HCT116 (cell line): ENCODE results near the gene KDM5A. TPM values are rescaled to one million over a fixed set of nuclear protein-coding genes. Genes with fewer than 3 reads are reported as not detected.

Experiments used
- ATAC-seq: fragments of 200-7000 bp; cut with Tn5 transposase; 2 replicates; pipeline ENCODE4 v1.9.1; 2020; ENCODE audit warnings: mild to moderate bottlenecking, moderate library complexity
- BruUV-seq: library from RNA; stranded (reverse); fragments of 400-500 nt; replicated peaks from 2 replicates; lab custom pipeline; 2021; lab: Mats Ljungman, UMichigan
- CTCF ChIA-PET: fragments of 300-600 bp; sonication (Branson Sonifier 250); formaldehyde crosslinking; loops from one replicate; lab custom pipeline; 2021; ENCODE audit warnings: antibody characterized with exemption; lab: Charles Lee
- POLR2A ChIA-PET: fragments of 300-600, 350-600 bp; sonication (Branson Sonifier 250); formaldehyde crosslinking; loops from one replicate; lab custom pipeline; 2021; ENCODE audit warnings: antibody characterized with exemption; lab: Charles Lee
- RAD21 ChIA-PET, 2 experiments: fragments of 300-600 bp; sonication (Branson Sonifier 250); formaldehyde crosslinking; loops; one replicate each; lab custom pipeline; 2023; ENCODE audit warnings: low total read pairs in 2 of 2; ENCODE audit not compliant: uncharacterized antibody in 2 of 2, unreplicated experiment in 2 of 2, low non-redundant PET in 1 of 2; lab: Charles Lee
- DNase-seq: peaks from one replicate; pipeline ENCODE4 v3.0.0-alpha.2; 2010; ENCODE audit warnings: low read depth, low spot score
- H2AFZ ChIP-seq: fragments of 200-600 bp; shearing (Covaris generic), sonication (generic); 2 replicates; pipeline ENCODE4 v1.6.1; 2017; ENCODE audit warnings: low read depth, mixed run types, mixed read lengths, antibody characterized with exemption, low read length; ENCODE audit not compliant: poor library complexity, severe bottlenecking
- H3K27ac ChIP-seq: 2 replicates; pipeline ENCODE4 v1.5.1; 2012; ENCODE audit warnings: low read depth, low read length
- H3K27me3 ChIP-seq: fragments of 200-600 bp; sonication (generic); 2 replicates; pipeline ENCODE4 v1.6.1; 2016; ENCODE audit warnings: mixed run types, low read length, mixed read lengths; ENCODE audit not compliant: insufficient read depth
- H3K36me3 ChIP-seq, 2 experiments: fragments of 200-500 bp in 1 of 2; fragments of 200-600 bp in 1 of 2; sonication (Bioruptor generic) in 1 of 2; sonication (generic) in 1 of 2; 2 replicates each; pipeline versions ENCODE4 v1.5.1 to v1.6.1; 2014 to 2016; ENCODE audit warnings: low read length in 2 of 2, inconsistent platforms in 1 of 2, mixed read lengths in 1 of 2, mixed run types in 1 of 2; ENCODE audit not compliant: insufficient read depth in 2 of 2, control insufficient read depth in 1 of 2
- H3K4me1 ChIP-seq, 2 experiments: fragments of 200-600 bp in 1 of 2; sonication (generic) in 1 of 2; 2 replicates each; pipeline versions ENCODE4 v1.5.1 to v1.6.1; 2012 to 2017; ENCODE audit warnings: low read length in 2 of 2, inconsistent platforms in 1 of 2, mild to moderate bottlenecking in 1 of 2, mixed read lengths in 1 of 2, mixed run types in 1 of 2, moderate library complexity in 1 of 2; ENCODE audit not compliant: insufficient read depth in 2 of 2, control insufficient read depth in 1 of 2
- H3K4me2 ChIP-seq: fragments of 200-600 bp; sonication (generic); 2 replicates; pipeline ENCODE4 v1.6.1; 2017; ENCODE audit warnings: mixed run types, low read length, mixed read lengths
- H3K4me3 ChIP-seq, 2 experiments: fragments of 200-600 bp in 1 of 2; sonication (generic) in 1 of 2; replicated peaks in 1 of 2; 2 replicates each; pipeline ENCODE4 v1.5.1; 2011 to 2016; ENCODE audit warnings: low read length in 2 of 2, control low read depth in 1 of 2, low read depth in 1 of 2, mild to moderate bottlenecking in 1 of 2, mixed read lengths in 1 of 2, mixed run types in 1 of 2
- H3K79me2 ChIP-seq: fragments of 200-600 bp; sonication (generic); 2 replicates; pipeline ENCODE4 v1.6.1; 2017; ENCODE audit warnings: mild to moderate bottlenecking, mixed run types, low read length, moderate library complexity, mixed read lengths; ENCODE audit not compliant: insufficient read depth
- H3K9ac ChIP-seq: fragments of 200-600 bp; sonication (generic); 2 replicates; pipeline ENCODE4 v1.6.1; 2016; ENCODE audit warnings: low read length, mixed read lengths
- H3K9me2 ChIP-seq: fragments of 200-600 bp; sonication (generic), shearing (Covaris generic); 2 replicates; pipeline ENCODE4 v1.6.1; 2017; ENCODE audit warnings: mixed run types, mild to moderate bottlenecking, moderate library complexity; ENCODE audit not compliant: insufficient read depth
- H3K9me3 ChIP-seq, 2 experiments: fragments of 200-500 bp in 1 of 2; fragments of 200-600 bp in 1 of 2; sonication (Bioruptor generic) in 1 of 2; sonication (generic) in 1 of 2; 2 replicates each; pipeline ENCODE4 v1.6.1; 2014 to 2017; ENCODE audit warnings: low read length in 2 of 2, mixed read lengths in 2 of 2, inconsistent platforms in 1 of 2, low read depth in 1 of 2, mild to moderate bottlenecking in 1 of 2, mixed run types in 1 of 2, moderate library complexity in 1 of 2; ENCODE audit not compliant: control insufficient read depth in 1 of 2, insufficient read depth in 1 of 2
- H4K20me1 ChIP-seq: fragments of 200-600 bp; sonication (generic), shearing (Covaris generic); 2 replicates; pipeline ENCODE4 v1.6.1; 2017; ENCODE audit warnings: mixed run types, mild to moderate bottlenecking, moderate library complexity; ENCODE audit not compliant: insufficient read depth
- CEBPB ChIP-seq: IDR thresholded peaks from 2 replicates; pipeline ENCODE4 v1.6.1; 2012; ENCODE audit warnings: low read depth
- EGR1 ChIP-seq: IDR thresholded peaks from 2 replicates; pipeline ENCODE4 v1.6.1; 2012; ENCODE audit warnings: low read depth
- EZH2 ChIP-seq: fragments of 200-600 bp; sonication (generic); IDR thresholded peaks from 2 replicates; pipeline ENCODE4 v1.6.1; 2017; ENCODE audit warnings: antibody characterized with exemption, mixed run types
- EZH2phosphoT487 ChIP-seq: fragments of 200-600 bp; IDR thresholded peaks from 2 replicates; pipeline ENCODE4 v1.6.1; 2018; ENCODE audit warnings: antibody characterized with exemption, borderline replicate concordance
- JUND ChIP-seq: IDR thresholded peaks from 2 replicates; pipeline ENCODE4 v1.6.1; 2012
- POLR2A ChIP-seq: IDR thresholded peaks from 2 replicates; pipeline ENCODE4 v1.7.0; 2011; ENCODE audit warnings: borderline replicate concordance; ENCODE audit not compliant: insufficient read depth, insufficient read length; ENCODE audit errors: extremely low read depth
- POLR2AphosphoS5 ChIP-seq: IDR thresholded peaks from 2 replicates; pipeline ENCODE4 v1.6.1; 2011; ENCODE audit warnings: mild to moderate bottlenecking, low read depth, low read length, moderate library complexity
- RAD21 ChIP-seq: IDR thresholded peaks from 2 replicates; pipeline ENCODE4 v1.6.1; 2012; ENCODE audit warnings: low read depth, mild to moderate bottlenecking
- SIN3A ChIP-seq: IDR thresholded peaks from 2 replicates; pipeline ENCODE4 v1.6.1; 2012; ENCODE audit warnings: low read depth
- SP1 ChIP-seq: IDR thresholded peaks from 2 replicates; pipeline ENCODE4 v1.6.1; 2012; ENCODE audit warnings: low read depth
- TCF7L2 ChIP-seq: IDR thresholded peaks from 2 replicates; pipeline ENCODE4 v1.7.0; 2011; ENCODE audit warnings: borderline replicate concordance, inconsistent platforms; ENCODE audit not compliant: insufficient read depth, insufficient read length; ENCODE audit errors: extremely low read depth
- ZFX ChIP-seq: fragments of 450-650 bp; IDR thresholded peaks from 2 replicates; pipeline ENCODE4 v1.6.1; 2017
- ZNF274 ChIP-seq: fragments of 200-500 bp; sonication (Bioruptor generic); IDR thresholded peaks from 2 replicates; pipeline ENCODE4 v1.6.1; 2014; ENCODE audit warnings: mild to moderate bottlenecking, low read depth, low read length, inconsistent platforms
- intact Hi-C: fragments of 100-400 bp; cut with micrococcal nuclease; formaldehyde crosslinking; loops from 2 replicates; pipeline ENCODE4 v1.10.0; 2022
- total RNA-seq: library from RNA; stranded (reverse); gene quantifications from one replicate; pipeline ENCODE4 v1.2.1, GENCODE V29; 2021; ENCODE audit not compliant: unreplicated experiment
- TF ChIP-seq, protein P1 (sequence below): IDR thresholded peaks from 2 replicates; pipeline ENCODE4 v1.6.1; 2011; ENCODE audit warnings: mild to moderate bottlenecking, low read length, moderate library complexity; ENCODE audit not compliant: insufficient replicate concordance; ENCODE audit errors: extremely low read depth
- TF ChIP-seq, protein P2 (sequence below): IDR thresholded peaks from 2 replicates; pipeline ENCODE4 v1.6.1; 2012

Gene KDM5A
- total RNA-seq, 1 experiment from 2014 or later: 49.0 TPM

DNA sequence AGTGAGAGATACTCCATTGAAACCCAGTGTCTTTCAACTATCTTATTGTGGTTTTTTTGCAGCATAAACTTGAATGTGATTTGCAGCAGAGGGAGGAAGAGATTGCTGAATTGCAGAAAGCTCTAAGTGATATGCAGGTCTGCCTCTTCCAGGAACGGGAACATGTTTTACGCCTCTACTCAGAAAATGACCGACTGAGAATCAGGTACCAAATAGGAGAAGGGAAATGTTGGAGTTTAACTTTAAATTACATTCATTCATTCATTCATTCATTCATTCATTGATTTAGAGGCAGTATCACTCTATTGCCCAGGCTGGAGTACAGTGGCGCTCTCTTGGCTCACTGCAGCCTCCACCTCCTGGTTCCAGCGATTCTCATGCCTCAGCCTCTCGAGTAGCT, 29.3 kb upstream of the KDM5A start:
- Histone ChIP-seq H3K4me2 (no peak overlapping the region), H3K79me2 (no peaks in the 10 kb centered on the region), H3K4me3 (no peak overlapping the region), H3K9ac (no peak overlapping the region), H3K9me3 (no peaks in the 10 kb centered on the region), H3K9me2 (no peaks in the 10 kb centered on the region), H3K27me3 (no peaks in the 10 kb centered on the region), H3K36me3 (peaks cover 6 to 21% of the 10 kb centered on the region in 2 experiments; a peak in 3 of 4 replicates), H2AFZ (no peak overlapping the region), H4K20me1 (no peaks in the 10 kb centered on the region), H3K4me1 (no peaks in the 10 kb centered on the region), H3K27ac (no peak overlapping the region)
- ChIA-PET CTCF (no interaction called here), POLR2A (no interaction called here), RAD21 (no interaction called here)
- intact Hi-C loops: no loop called here
- TF ChIP-seq EGR1: no peak
- no peak for TF ChIP-seq RAD21
- no peak for TF ChIP-seq SIN3A
- ATAC-seq (no peak), DNase-seq (no peak)
- no TSS peak for BruUV-seq

DNA sequence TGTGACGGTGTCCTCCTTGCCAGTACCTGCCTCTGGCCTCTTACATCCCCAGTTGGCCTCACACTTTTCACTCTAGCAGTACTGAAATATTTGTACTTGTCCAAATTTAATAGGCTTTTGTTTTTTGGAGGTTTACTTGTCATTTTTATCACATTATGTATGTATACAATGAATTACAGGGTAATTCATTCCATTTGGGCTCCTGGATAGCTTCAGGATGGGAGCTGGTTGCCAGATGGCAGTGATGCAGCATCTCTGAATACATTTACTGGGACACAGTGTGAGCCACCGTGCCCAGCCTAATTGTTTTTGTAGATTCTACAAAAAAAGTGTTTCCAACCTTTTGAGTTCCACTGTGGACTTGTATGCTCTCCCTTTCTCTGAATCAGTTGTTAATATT, 25.7 kb upstream of the KDM5A start:
- intact Hi-C loops: no loop called here
- CTCF ChIA-PET: no interaction called here
- Histone ChIP-seq H3K27ac (no peak overlapping the region), H2AFZ (no peak overlapping the region), H3K9me3 (no peaks in the 10 kb centered on the region), H3K9me2 (no peaks in the 10 kb centered on the region), H4K20me1 (no peaks in the 10 kb centered on the region), H3K9ac (no peak overlapping the region), H3K27me3 (no peaks in the 10 kb centered on the region), H3K4me3 (no peak overlapping the region), H3K79me2 (no peaks in the 10 kb centered on the region), H3K36me3 (peaks cover 12 to 18% of the 10 kb centered on the region in 2 experiments; a peak in 3 of 4 replicates), H3K4me1 (no peaks in the 10 kb centered on the region), H3K4me2 (no peak overlapping the region)
- DNase-seq: no peak
- TF ChIP-seq ZFX (no peak), TCF7L2 (no peak), CEBPB (no peak), SP1 (no peak), EZH2 (no peak), EZH2phosphoT487 (no peak), RAD21 (no peak), POLR2A (no peak), JUND (no peak), POLR2AphosphoS5 (no peak), ZNF274 (no peak)
- TF ChIP-seq, protein P1, sequence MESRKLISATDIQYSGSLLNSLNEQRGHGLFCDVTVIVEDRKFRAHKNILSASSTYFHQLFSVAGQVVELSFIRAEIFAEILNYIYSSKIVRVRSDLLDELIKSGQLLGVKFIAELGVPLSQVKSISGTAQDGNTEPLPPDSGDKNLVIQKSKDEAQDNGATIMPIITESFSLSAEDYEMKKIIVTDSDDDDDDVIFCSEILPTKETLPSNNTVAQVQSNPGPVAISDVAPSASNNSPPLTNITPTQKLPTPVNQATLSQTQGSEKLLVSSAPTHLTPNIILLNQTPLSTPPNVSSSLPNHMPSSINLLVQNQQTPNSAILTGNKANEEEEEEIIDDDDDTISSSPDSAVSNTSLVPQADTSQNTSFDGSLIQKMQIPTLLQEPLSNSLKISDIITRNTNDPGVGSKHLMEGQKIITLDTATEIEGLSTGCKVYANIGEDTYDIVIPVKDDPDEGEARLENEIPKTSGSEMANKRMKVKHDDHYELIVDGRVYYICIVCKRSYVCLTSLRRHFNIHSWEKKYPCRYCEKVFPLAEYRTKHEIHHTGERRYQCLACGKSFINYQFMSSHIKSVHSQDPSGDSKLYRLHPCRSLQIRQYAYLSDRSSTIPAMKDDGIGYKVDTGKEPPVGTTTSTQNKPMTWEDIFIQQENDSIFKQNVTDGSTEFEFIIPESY: no peak
- TF ChIP-seq, protein P2, sequence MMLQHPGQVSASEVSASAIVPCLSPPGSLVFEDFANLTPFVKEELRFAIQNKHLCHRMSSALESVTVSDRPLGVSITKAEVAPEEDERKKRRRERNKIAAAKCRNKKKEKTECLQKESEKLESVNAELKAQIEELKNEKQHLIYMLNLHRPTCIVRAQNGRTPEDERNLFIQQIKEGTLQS: no peak
- no peak for ATAC-seq
- RAD21 ChIA-PET: no interaction called here
- POLR2A ChIA-PET: no interaction called here
- BruUV-seq: no TSS peak
